Measurements from ENCODE around the gene CLDN10.
"Not testable (repeated sequence)": the region's sequence is repeated elsewhere in the genome, so short reads cannot be mapped to it uniquely, and the experiment has no call there.

CLDN10 gene

GRCh38 chr13:95541911-95542474 is 10.5 kb upstream of the CLDN10 start:
- no peak for DNase-seq (ENCODE audit: low spot score)

GRCh38 chr13:95544293-95544692 is 8.2 kb upstream of the CLDN10 start:
- no peak for DNase-seq (ENCODE audit: low spot score)

GRCh38 chr13:95546919-95547318 is 5.6 kb upstream of the CLDN10 start:
- no peak for DNase-seq (ENCODE audit: low spot score)

- no peak for DNase-seq (ENCODE audit: low spot score)
These were observed 4.9 kb upstream of the CLDN10 start for GRCh38 chr13:95547531-95548167.

- DNase-seq (ENCODE audit: low spot score), result no peak
These were observed 347 bp upstream of the CLDN10 start for GRCh38 chr13:95552208-95552538.

- DNase-seq (ENCODE audit: low spot score), result no peak
These were observed 1.3 kb downstream of the CLDN10 start for GRCh38 chr13:95553581-95554385.

- DNase-seq (ENCODE audit: low spot score), result no peak
These were observed 4.5 kb downstream of the CLDN10 start for GRCh38 chr13:95557013-95557412.

- no peak for DNase-seq (ENCODE audit: low spot score)
These were observed 6.6 kb downstream of the CLDN10 start for GRCh38 chr13:95559100-95559499.

GRCh38 chr13:95560387-95560786 is 7.9 kb downstream of the CLDN10 start:
- DNase-seq (ENCODE audit: low spot score), result no peak

- no peak for DNase-seq (ENCODE audit: low spot score)
These were observed 11.6 kb downstream of the CLDN10 start for GRCh38 chr13:95564091-95564490.

GRCh38 chr13:95564733-95565291 is 12.3 kb downstream of the CLDN10 start:
- DNase-seq (ENCODE audit: low spot score), result no peak

- not testable (repeated sequence) for DNase-seq (ENCODE audit: low spot score)
These were observed 13.2 kb downstream of the CLDN10 start for GRCh38 chr13:95565758-95566157.

GRCh38 chr13:95568131-95568530 is 15.6 kb downstream of the CLDN10 start:
- no peak for DNase-seq (ENCODE audit: low spot score)

- no peak for DNase-seq (ENCODE audit: low spot score)
These were observed 17.5 kb downstream of the CLDN10 start for GRCh38 chr13:95570016-95570415.

GRCh38 chr13:95571941-95572340 is 19.4 kb downstream of the CLDN10 start:
- no peak for DNase-seq (ENCODE audit: low spot score)

GRCh38 chr13:95573221-95573620 is 20.7 kb downstream of the CLDN10 start:
- DNase-seq (ENCODE audit: low spot score), result no peak

GRCh38 chr13:95579303-95579702 is 26.8 kb downstream of the CLDN10 start:
- no peak for DNase-seq (ENCODE audit: low spot score)

GRCh38 chr13:95585867-95586266 is 33.3 kb downstream of the CLDN10 start:
- DNase-seq (ENCODE audit: low spot score), result no peak

GRCh38 chr13:95588134-95588533 is 35.6 kb downstream of the CLDN10 start:
- no peak for DNase-seq (ENCODE audit: low spot score)

- no peak for DNase-seq (ENCODE audit: low spot score)
These were observed 36.2 kb downstream of the CLDN10 start for GRCh38 chr13:95588721-95589120.

- DNase-seq (ENCODE audit: low spot score), result no peak
These were observed 40.9 kb downstream of the CLDN10 start for GRCh38 chr13:95593462-95593861.

GRCh38 chr13:95596701-95597100 is 44.2 kb downstream of the CLDN10 start:
- no peak for DNase-seq (ENCODE audit: low spot score)

- DNase-seq (ENCODE audit: low spot score), result no peak
These were observed 48.7 kb downstream of the CLDN10 start for GRCh38 chr13:95601216-95601615.
